ENCODE results near the gene BAIAP2.
A peak's percentile ranks its signal among the peaks of the same experiment; 100 is the strongest.

BAIAP2 gene, protein sequence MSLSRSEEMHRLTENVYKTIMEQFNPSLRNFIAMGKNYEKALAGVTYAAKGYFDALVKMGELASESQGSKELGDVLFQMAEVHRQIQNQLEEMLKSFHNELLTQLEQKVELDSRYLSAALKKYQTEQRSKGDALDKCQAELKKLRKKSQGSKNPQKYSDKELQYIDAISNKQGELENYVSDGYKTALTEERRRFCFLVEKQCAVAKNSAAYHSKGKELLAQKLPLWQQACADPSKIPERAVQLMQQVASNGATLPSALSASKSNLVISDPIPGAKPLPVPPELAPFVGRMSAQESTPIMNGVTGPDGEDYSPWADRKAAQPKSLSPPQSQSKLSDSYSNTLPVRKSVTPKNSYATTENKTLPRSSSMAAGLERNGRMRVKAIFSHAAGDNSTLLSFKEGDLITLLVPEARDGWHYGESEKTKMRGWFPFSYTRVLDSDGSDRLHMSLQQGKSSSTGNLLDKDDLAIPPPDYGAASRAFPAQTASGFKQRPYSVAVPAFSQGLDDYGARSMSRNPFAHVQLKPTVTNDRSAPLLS

DNA sequence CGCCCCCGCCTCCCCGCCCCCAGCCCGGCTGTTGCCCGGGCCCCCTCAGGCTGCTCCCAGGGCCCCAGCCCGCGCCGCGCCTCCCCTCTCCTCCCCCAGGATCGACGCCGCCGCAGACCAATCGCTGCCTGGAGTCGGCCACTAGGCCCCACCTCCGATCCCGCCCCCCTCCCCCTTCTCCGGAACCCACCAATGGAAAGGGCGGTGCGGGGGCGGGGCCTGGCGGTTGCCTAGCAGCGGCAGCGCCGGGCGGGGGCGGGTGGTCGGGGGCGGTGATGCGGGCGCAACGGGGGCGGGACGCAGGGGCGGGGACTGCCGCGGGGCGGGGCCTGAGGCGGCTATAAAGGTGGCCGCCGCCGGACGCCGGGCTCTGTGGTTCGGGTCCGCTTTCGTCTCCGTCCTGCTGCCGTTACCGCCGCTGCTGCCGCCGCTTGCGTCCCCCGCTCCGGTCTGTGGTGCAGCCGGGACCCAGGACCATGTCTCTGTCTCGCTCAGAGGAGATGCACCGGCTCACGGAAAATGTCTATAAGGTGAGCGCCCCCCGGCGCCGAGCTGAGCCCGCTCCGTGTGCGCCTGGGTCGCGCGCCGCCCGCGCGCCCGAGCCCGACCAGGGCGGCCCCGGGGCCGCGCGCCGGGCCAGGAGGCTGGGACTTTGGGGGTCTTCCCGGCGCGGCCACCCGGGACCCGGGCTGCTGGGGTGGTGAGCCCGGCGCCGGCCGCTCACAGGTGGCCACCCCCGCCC, at the start of gene BAIAP2:
Gene BAIAP2 (plus strand): TSS at position 373 of the 742 bp plus-strand sequence. CDS start 104 bp downstream, at position 477.
- DNase-seq: peak; percentile 98

- no peak for DNase-seq
Observed at GRCh38 chr17:80986046-80986445, 48.9 kb upstream of the BAIAP2 start.

DNA sequence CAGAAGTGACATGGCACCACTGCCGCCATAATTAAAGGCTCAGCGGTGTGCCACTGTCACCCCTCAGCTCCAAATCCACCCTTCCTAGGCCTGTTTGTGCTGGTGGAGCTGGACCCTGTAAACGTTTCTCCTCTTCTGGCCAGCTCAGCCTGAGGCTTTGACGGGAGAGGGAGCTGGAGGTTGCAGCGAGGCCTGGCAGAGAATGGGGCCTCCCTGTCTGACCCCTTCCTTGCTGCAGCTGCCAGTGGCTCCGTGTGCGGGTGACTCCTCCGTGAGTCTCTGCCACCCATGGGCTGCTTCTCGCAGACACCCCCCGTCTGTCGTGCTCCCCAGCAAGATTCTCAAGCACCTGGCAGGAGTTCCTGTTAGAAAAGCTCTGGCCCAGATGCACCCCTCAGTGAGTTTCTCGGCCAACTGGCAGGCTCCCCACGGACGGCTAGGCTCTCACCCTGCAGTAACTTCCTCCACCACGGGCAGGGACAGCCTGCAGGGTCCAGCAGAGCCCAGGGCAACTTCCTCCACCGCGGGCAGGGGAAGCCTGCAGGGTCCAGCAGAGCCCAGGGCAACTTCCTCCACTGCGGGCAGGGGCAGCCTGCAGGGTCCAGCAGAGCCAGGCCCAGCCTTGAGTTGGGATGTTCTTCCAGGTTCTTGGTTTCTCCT, 48.0 kb upstream of the BAIAP2 start:
- DNase-seq: peak; percentile 50

- peak; percentile 21 for DNase-seq
Observed at GRCh38 chr17:80987941-80988461, 47.0 kb upstream of the BAIAP2 start.

GRCh38 chr17:80989586-80989913, 45.4 kb upstream of the BAIAP2 start:
- DNase-seq: no peak

GRCh38 chr17:80990921-80991644, 43.9 kb upstream of the BAIAP2 start:
- DNase-seq: no peak

GRCh38 chr17:80991645-80992076, 43.3 kb upstream of the BAIAP2 start, which contains the start of gene CHMP6:
TSS of gene CHMP6 (plus strand) at chr17:80991841. CDS start at chr17:80991919, 78 bp downstream.
- peak; percentile 84 for DNase-seq

DNA sequence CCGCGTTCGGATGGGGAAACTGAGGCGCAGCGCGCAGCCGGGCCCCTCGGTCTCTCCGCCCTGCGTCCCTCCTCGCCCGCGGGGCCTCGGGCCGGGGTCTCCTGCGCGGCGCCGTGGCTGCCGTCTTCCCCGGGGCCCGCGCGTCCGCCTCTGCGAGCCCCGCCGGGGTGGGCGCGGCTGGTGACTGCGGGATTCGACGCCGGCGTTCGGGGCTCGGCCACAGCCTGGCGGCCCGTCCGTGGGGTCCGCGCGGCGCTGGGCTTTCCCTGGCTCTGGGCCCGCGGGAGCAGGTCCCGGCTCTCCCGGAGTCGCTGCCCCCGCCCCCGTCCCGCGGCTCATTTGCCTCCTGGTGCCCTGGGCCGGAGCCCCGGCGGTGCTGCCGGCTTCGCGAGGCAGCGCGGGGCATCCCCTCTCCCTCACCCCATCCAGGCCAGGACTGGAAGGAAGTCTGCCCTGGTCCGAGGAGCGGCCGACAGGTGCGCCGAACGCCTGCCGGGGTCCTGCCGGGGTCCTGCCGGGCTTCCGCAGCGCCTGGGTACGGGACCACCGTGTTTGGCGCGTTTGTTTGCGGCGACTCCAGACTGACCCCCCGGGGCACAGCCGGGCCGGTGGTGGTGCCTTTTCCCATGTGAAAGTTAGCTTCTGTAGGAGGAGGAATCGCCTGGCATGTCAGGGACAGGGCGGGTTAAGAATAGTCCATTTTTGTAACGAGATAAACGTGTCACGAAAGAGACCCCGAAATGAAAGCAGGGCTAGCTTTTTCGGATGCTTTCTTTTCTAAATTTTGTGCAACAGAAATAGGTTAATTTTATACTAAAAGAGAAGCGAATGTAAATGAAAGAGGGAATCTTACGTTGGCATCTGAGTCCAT, 42.6 kb upstream of the BAIAP2 start:
- DNase-seq: no peak

- DNase-seq: no peak
Observed at GRCh38 chr17:80992948-80993624, 41.9 kb upstream of the BAIAP2 start.

DNA sequence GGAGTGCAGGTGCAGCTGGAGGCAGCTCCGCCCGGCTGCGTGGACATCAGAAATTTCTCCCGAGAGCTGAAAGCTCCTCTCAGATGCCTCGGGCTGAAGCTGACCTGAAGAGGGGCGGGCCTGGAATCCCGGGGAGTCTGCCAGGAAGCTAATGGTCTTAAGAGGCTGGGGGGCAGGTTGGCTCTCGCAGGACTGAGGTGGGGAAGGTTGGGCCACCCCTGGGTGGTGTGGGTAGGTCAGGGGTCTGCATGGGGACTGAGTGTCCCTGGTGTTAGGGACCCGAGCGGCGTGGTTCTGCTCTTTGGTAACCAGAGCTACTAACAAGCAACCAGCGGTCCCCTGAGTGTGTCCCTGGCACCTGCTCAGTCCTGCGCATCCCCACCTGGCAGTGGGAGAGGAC, 39.8 kb upstream of the BAIAP2 start:
- no peak for DNase-seq

DNA sequence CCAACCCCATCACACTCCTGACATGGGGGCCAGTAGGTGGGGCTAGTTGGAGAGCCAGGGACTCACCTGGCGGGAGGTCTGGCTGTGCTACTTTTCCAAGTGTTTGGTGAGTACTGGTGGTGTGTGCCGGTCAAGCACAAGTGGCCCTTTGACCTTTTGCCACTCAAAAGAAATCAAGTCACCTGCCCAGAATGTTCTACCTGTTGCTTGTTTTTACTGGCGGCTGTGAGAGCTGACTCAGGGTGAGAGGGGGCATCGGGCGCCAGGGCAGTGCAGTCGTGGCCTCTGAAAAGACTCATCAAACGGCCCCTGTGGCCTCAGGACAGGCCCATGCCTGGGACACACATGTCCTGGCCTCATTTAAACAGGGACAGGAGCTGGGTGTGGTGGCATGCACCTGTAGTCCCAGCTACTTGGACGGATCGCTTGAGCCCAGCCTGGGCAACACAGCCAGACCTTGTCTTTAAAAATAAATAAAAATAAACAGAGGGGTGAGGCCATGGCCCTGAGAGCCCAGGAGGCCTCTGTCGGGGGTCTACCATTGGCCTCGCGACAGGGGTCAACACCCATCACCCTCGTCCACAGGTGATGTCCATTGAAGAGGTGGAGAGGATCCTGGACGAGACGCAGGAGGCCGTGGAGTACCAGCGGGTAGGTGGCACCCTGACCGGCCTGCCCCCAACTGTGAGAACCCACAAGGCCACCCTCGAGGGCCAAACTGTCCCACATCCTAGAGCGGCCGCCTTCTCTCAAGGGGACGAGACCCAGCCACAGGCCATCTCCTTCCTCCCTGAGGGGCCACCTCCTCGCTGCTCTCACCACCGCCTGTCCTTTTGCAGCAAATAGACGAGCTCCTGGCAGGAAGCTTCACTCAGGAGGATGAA, 38.3 kb upstream of the BAIAP2 start:
- no peak for DNase-seq

DNA sequence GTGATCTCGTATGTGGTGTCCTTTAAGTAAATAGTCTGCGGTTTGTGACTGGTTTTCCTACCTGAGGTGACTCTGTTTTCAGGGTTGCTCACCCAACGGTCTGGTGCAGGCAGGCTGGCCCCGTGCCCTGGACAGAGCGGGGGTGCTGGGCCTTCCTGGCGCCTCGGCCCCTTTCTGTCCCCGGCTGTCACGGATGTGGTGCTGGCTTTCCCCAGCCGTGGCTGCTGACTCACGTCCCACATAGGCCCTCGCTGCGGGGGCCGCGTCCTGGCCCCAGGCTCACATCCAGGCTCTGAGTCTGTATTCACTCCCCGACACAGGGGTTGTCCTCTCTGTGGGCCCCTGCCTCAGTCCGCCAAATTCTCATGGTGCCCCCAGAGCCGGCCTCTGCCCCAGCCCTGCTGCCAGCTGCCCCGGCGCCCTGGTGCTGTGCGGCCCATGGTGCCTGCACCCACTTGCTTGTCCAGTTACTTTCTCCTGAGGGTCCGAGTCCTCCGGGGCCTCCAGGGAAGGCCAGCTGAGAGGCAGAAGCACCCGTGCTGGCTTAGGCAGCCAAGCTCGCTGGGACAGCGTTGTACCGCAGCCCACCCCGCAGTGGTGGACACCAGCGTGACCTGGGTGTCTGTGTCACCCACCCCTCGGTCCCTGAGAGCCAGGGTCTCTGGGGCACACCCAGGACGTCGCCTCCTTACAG, 37.4 kb upstream of the BAIAP2 start:
- DNase-seq: no peak

DNA sequence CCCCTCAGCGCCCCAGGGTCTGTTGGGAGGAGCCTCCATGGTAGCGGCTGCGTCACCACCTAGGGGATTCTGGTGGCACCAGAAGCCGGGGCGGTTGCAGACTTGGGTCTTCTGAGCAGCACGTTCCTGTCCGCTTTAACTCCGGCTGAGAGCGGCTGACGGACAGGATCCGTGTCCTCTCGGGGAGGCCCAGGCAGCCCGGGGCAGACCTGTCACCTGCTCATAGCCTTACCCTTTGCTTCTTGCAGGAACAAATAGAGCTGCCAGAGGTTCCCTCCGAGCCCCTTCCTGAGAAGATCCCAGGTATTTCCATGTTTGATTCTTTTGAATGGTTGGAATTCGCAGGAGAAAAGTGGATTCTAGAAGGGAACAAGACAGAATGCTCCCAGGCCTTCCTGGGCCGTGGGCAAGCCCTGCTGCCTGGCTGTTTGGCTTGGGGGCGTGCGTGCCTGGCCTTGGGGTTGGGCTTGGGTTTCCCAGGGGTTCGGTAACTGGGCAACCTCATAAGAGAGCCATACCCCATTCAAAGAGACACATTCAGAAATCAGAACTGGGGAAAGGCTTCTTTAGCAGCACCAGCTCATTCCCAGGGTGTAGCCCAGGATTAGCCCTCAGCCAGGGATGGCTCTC, 36.7 kb upstream of the BAIAP2 start:
- no peak for DNase-seq

- no peak for DNase-seq
Observed at GRCh38 chr17:80998748-80999535, 36.0 kb upstream of the BAIAP2 start.

DNA sequence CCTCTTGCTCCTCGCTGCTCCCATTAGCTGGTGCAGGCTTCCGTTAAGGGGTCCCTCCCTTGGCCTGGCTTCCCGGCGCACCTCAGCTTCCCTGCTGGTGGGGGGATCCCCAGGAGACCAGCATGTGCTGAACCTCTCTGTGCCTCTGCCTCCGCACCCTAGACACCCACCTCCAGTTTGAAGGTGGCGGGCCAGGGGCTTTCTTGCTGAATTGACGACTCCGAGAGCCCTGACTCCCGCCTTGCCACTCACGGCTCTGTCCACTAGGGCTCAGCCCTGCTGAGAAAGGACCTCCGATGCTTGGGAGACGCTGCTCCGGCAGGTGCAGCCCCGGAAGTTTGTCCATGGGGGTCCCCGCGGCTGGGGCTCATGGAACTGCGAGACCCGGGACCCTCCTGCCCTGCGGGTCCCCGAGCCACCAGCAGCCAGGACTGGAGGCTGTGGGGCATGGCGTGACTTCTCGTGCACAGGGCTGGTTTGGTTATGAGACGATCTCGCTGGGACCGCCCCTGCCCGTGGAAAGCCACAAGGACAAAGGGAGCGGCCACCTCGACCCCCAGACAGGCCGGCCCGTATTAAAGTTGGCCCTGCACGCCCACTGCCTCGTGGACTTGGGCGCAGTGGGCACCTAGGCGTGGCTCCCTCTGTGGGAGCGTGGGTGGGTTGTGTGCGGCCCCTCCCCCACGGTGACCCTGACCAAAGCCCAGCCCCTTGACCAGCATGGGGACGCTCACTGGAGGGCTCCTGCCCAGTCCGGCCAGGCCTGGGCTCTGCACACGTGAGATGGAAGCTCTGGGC, 35.2 kb upstream of the BAIAP2 start:
- DNase-seq: no peak

DNA sequence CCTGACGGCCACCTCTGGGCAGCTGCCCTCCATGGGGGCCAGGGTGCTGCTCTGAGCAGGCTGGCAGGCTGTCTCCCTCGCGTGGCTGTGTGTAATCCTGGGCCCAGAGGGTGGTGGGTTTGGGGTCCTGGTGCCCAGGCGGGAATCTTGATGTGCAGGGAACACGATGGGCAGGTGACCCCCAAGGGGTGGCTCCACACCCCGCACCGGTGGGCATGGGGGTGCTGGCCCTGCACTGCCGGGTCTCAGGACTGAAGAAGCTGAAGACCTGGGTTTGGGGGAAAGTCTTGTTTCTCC, 34.7 kb upstream of the BAIAP2 start:
- DNase-seq: no peak
